CD4-positive, alpha-beta T cell treated with Interleukin-2 at 100 ng/mL for 4 hours (primary cell): ENCODE results near the gene DNLZ.
"Not testable (repeated sequence)": the region's sequence is repeated elsewhere in the genome, so short reads cannot be mapped to it uniquely, and the experiment has no call there.

Experiments
- DNase-seq: peaks from one replicate; pipeline ENCODE4 v3.0.0-alpha.2; 2020; ENCODE audit warnings: low spot score

DNLZ gene

DNA sequence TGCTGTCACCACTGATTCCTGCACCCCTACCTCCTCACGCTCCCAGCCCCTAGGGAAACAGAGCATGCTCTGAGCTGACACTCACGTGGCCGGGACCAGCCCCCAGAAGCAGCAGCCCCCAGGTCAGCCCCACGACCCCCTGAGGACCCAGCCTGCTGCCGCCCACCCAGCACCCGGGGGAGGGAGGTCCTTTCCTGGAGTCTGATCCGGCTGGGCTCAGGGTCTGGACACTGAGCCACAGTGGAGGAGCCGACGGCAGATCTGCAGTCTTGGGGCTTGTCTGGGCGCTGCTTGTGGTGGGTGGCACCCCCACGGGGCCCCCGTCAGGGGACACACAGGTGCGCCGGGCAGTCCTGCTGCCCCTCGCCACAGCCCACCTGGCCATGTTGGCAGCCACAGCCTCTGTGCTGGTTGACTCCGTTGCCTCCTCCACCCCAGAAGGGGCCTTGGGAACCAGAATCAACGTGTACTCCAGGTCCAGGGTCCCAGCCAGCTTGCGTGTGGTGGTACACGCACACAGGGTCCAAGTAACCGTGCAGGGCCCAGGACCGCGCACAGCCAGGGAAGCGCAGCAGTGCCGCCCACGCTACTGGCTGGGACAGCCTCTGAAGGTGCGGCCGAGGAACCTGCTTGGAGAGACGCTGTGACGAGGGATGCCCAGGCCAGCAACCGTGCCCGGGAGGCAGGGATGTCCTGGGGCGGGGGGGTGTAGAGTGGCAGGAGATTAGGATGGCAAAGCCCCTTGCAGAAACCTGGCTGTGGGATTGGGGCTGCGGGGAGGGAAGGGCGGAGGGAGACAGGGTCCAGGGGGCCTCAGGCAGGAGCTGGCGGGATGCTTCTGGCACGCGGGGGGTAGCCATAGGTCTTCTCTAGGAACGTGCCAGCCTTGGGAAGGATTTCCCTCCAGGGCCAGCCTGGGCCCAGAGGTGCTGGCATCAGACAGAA, 3.5 kb downstream of the DNLZ start:
- no peak for DNase-seq

DNA sequence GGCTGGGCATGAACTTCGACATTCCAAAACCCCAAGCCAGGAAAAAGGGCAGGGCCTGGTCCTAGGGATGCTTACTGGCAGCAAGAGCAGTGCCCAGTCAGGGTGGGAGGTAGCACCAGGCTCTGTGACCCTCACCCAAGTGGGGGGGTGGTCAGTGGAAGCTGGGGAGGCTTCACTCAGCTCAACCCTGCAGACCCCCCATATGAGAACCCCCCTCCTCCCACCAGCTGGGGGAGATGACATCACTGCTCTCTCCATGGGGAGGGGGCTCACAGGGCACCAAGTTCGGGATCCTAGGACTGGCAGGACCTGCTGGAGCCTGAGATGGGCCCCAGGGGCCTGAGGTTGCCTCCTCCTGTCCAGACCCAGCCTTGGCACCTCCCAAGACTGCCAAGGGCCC, 4.7 kb downstream of the DNLZ start:
- no peak for DNase-seq

DNA sequence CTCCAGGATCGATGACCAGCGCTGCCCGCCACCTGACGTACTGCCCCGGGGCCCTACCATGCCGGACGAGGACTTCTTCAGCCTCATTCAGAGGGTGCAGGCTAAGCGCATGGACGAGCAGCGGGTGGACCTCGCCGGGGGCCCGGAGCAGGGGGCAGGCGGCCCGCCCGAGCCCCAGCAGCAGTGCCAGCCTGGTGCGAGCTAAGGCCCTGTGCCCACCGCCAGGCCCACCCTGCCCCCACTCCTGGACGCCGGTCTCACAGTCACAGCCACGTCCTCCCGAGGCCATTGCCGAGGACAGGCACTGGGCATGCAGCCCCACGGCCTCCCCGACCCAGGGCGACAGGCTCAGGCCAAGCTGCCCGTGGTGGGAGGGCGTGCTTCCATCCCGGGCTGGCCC, 5.5 kb downstream of the DNLZ start:
- no peak for DNase-seq

DNA sequence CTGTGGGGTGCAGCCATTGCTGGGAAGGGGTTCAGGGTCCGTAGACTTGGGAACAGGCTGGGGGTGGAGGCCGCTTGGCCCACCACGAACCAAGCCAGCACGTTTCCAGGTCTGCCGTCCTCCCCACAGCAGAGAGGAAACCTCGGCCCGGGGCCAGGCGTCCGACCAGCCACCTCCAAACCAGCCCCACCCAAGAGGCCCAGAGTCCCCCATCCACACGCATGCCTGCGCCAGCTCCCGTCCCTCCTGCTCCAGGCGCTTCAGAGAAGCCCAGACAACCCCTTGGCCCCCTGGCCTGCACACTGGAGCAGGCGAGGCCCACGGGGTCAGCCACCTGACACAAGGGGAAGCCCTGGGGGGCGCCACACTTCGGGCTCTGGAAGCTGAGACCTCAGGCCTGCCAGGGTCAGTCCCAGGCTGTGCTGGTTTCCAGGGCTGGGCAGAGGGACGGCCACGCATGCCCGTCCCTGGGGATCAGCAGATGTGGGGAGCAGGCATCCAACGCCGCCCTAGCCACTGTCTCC, 6.3 kb downstream of the DNLZ start:
- no peak for DNase-seq

DNA sequence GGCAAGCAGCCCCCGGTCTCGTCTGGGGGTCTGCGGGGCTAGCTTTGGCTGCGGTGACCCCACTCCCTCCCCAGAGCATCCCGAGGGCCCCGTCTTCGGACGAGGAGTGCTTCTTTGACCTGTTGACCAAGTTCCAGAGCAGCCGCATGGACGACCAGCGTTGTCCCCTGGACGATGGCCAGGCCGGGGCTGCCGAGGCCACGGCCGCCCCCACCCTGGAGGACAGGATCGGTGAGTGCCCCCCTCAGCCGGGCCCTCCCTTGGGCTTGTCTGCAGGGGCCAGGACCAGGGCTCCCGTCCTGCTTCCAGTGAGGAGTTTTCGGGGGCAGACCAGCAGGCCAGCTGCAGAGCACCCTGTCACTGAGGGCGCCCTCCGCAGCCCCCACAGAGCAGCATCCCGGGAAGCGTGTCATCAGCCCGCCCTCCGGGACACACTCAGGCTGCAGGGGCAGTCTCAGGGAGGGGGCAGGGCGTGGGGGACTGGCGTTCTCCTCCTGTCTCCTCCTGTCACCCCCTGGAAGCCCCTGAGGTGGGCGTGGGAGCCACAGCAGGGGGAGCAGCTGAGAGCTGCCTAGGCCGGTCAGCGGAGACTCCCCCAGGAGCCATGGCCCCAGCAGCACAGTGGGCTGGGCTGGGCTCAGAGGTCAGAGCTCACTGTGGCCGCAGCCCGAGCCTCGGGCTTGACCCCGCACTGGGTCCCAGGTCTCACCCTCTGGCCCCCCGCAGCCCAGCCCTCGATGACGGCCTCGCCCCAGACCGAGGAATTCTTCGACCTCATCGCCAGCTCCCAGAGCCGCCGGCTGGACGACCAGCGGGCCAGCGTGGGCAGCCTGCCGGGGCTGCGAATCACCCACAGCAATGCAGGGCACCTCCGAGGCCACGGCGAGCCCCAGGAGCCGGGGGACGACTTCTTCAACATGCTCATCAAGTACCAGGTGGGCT, 7.7 kb downstream of the DNLZ start:
- DNase-seq = no peak

- DNase-seq = no peak
Measured at GRCh38 chr9:136354592-136355085, 8.9 kb downstream of the DNLZ start.

DNA sequence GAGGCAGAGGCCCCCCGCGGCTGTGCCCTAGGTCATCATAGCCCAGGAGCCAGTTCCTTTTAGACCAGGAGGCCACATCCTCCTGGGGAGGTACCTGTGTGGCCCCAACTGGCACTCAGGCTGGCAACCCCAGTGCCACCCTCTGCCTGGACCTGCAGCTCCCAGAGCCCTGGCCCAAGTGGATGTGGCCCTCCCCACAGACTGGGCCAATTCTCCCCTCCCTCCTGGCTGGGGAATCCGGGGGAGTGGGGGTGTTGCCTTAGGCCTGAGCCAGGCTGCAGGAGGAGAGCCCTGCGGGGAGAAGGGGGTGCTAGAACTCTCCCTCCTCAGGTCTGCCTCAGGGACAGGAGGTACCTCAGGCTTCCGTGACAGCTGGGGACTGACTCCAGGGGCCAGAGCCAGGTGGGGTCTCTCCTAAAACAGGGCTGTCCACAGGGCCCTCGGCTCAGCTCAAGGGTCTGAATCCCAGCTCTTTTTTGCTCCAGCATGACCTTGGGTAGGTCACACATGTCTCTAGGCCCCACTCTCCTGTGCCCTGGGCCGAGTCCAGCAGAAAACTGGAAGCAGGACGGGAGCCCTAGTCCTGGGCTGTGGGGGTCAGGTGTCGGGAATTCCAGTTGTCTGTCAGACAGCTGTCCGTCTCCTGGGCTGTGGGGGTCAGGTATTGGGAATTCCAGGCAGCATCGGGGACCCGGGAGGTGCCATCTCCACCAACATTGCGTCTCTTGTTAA, 9.6 kb downstream of the DNLZ start:
- DNase-seq = no peak

GRCh38 chr9:136353088-136353487, 10.5 kb downstream of the DNLZ start:
- no peak for DNase-seq

DNA sequence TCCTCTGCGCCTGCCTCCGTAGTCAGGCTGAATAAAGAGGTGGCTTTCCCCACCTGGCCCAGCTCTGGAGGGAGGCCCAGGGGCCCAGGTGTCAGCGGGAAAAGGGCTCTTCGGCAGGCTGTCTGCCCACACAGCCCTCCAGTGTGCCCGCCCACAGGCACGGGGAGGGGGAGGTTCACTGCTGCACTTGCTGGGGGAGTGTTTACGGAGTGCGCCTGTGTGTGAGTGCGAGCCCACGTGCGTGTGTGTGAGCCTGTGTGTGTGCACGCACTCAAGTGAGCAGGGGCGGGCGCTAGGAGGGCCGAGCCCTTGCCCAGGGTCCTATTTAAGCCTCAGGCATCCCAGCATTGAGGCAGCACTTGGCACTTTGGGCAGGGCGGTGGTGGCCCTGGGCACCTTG, 10.9 kb downstream of the DNLZ start:
- DNase-seq = no peak

DNA sequence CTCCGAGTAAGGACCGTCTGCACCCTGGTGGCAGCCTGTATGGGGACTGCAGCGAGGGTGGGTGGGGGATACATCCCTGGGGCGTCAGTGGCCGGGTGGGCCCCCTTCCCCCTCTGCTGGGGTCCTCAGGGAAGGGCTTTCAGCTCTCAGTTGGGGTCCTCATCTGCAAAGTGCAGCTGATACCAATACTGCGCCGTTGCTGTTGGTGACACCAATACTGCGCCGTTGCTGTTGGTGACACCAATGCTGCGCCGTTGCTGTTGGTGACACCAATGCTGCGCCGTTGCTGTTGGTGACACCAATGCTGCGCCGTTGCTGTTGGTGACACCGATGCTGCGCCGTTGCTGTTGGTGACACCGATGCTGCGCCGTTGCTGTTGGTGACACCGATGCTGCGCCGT, 11.7 kb downstream of the DNLZ start:
- DNase-seq = not testable (repeated sequence)

DNA sequence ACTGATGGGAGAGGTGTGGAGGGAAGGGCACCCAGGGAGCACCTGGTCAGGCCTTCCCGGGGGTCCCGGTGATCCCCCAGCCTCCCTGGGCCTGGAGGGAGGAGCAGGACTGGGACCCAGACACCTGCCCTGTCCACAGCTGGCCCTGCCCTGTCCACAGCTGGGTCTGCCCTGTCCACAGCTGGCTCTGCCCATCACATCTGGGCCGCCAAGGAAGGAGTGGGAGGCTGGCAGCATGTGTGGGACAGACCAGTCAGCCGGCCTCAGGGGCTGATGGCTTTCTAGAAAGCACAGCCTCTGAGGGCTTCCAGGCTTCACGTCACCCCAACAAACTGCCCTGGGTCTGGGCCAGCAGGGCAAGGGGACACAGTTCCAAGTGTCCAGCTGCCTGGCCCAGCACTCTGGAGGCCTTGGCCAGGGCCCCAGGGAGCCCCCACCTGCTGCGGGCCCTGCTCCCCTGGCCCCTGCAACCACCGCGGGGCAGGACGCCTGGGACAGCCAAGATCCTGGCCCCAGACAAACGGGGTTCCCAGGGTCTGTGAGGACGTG, 12.2 kb downstream of the DNLZ start:
- DNase-seq = no peak

GRCh38 chr9:136349546-136349945, 14.0 kb downstream of the DNLZ start:
- DNase-seq = no peak

DNA sequence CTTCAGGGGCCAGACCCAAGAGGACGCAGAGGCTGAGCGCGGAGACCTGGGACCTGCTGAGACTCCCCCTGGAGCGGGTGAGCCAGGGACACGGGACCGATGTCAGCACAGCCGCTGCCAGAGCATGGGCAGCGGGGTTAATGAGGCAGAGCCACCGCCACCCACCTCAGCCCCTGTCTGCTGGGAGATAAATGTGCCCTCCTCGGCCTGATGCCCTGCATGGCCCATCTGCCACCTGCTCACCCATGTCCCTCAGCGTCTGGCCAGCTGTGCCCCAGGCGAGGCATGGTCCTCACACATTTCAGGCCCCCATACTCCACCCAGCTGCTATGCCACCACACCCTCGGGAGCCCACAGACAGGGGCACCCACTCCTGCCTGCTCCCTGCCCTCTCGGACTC, 14.9 kb downstream of the DNLZ start:
- no peak for DNase-seq

- no peak for DNase-seq
Measured at GRCh38 chr9:136347472-136348256, 15.9 kb downstream of the DNLZ start.

DNA sequence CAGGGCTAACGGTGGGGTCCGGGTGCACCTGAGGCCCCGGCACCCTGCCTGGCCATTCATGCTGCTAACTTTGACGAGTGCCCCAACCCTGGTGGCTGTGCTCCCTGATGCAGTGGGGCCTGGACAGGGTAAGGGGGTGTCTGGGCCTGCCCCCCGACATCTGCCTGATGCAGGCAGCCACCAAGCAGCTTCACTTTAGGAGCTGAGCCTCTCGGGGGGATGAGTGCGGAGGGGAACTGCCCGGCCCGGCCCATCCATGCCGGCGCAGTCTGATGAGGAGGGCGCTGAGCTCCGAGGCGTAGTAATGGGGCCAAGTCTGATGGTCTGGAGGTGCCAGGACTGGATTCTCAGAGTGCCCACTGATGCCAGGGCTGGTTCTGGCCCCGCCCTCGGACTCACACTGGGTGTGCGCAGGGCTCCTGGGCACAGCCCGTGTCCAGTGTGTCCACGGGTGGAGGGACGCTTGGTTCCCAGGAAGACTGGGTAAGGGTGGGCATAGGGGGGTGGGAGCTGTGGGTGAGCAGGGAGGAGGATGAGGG, 16.5 kb downstream of the DNLZ start:
- no peak for DNase-seq

GRCh38 chr9:136346157-136346481, 17.4 kb downstream of the DNLZ start:
- no peak for DNase-seq

GRCh38 chr9:136345281-136346156, 18.0 kb downstream of the DNLZ start:
- DNase-seq = no peak

DNA sequence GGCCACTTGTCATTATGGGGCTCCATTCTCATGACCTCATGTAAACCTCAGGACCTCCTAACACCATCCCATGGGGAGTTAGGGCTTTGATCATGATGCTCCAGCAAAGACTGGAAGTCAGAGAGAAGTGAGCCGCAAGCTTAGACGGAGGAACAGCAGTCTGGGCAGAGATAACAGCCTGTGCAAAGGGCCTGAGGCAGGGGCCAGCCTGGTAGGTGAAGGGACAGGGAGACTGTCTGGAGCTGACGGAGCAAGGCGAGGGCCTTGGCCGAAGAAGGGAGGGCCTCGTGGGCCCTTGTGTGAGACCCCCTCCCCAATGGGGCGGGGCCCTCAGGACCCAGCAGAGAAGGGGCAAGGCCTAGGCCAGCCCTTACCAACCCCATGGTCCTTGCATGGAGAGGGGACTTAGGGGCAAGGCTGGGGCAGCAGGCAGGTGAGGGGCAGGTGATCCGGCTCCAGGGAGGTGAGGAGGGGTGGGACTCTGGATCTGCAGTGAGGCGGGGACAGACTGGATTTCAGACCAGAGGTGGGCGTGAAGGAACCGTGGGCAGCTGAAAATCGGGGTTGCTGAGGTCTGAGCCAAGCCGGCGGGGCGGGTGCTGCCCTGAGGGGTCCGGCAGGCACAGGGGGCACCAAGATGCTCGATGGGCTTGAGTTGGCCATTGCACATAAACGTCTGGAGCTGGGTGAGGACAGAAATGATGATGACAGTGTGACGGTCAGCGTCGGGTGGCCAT, 18.8 kb downstream of the DNLZ start:
- no peak for DNase-seq

- DNase-seq = no peak
Measured at GRCh38 chr9:136343884-136344269, 19.7 kb downstream of the DNLZ start.
